Mesendoderm (in vitro differentiated cells): ENCODE measurements around the gene FSIP1.

Experiments used
- DNase-seq: peaks from one replicate; pipeline ENCODE4 v3.0.0; 2013
- H2AK5ac ChIP-seq: 2 replicates; pipeline ENCODE4 v1.6.1; 2013; ENCODE audit warnings: low read length, inconsistent platforms
- H2BK120ac ChIP-seq: 2 replicates; pipeline ENCODE4 v1.6.1; 2013; ENCODE audit warnings: low read depth, mild to moderate bottlenecking, low read length, moderate library complexity, mixed read lengths
- H2BK15ac ChIP-seq: replicated peaks from 2 replicates; pipeline ENCODE4 v1.6.1; 2013; ENCODE audit warnings: low read depth, mild to moderate bottlenecking, moderate library complexity
- H2BK5ac ChIP-seq: 2 replicates; pipeline ENCODE4 v1.6.1; 2013; ENCODE audit warnings: low read length, inconsistent platforms
- H3K18ac ChIP-seq: 2 replicates; pipeline ENCODE4 v1.6.1; 2013; ENCODE audit warnings: mild to moderate bottlenecking, low read length, mixed read lengths
- H3K23ac ChIP-seq: one replicate; pipeline ENCODE4 v1.6.1; 2013; ENCODE audit warnings: low read length
- H3K27ac ChIP-seq: 2 replicates; pipeline ENCODE4 v1.5.1; 2013; ENCODE audit warnings: low read depth, mild to moderate bottlenecking, inconsistent platforms, low read length, moderate library complexity
- H3K27me3 ChIP-seq: 2 replicates; pipeline ENCODE4 v1.6.1; 2013; ENCODE audit warnings: low read length, control low read depth, mild to moderate bottlenecking, inconsistent platforms; ENCODE audit not compliant: insufficient read depth, poor library complexity
- H3K36me3 ChIP-seq: 2 replicates; pipeline ENCODE4 v1.6.1; 2013; ENCODE audit warnings: low read length, inconsistent platforms; ENCODE audit not compliant: control insufficient read depth, insufficient read depth
- H3K4ac ChIP-seq: one replicate; pipeline ENCODE4 v1.6.1; 2013; ENCODE audit warnings: low read depth, mild to moderate bottlenecking, low read length, moderate library complexity
- H3K4me1 ChIP-seq: 2 replicates; pipeline ENCODE4 v1.6.1; 2013; ENCODE audit warnings: low read depth, low read length, inconsistent platforms; ENCODE audit not compliant: control insufficient read depth
- H3K4me2 ChIP-seq: 2 replicates; pipeline ENCODE4 v1.6.1; 2013; ENCODE audit warnings: low read length
- H3K4me3 ChIP-seq: 2 replicates; pipeline ENCODE4 v1.5.1; 2013; ENCODE audit warnings: mild to moderate bottlenecking, low read length
- H3K56ac ChIP-seq: one replicate; pipeline ENCODE4 v1.6.1; 2013; ENCODE audit warnings: low read length
- H3K79me1 ChIP-seq: 2 replicates; pipeline ENCODE4 v1.6.1; 2013; ENCODE audit warnings: low read length, inconsistent platforms
- H3K79me2 ChIP-seq: 2 replicates; pipeline ENCODE4 v1.6.1; 2013; ENCODE audit warnings: mild to moderate bottlenecking, low read length; ENCODE audit not compliant: control insufficient read depth, insufficient read depth
- H3K9ac ChIP-seq: 2 replicates; pipeline ENCODE4 v1.6.1; 2013; ENCODE audit warnings: low read length, inconsistent platforms
- H4K5ac ChIP-seq: one replicate; pipeline ENCODE4 v1.6.1; 2013; ENCODE audit warnings: low read length
- H4K8ac ChIP-seq: one replicate; pipeline ENCODE4 v1.6.1; 2013; ENCODE audit warnings: low read depth, mild to moderate bottlenecking, control low read depth, low read length, moderate library complexity
- WGBS: extraction: QIAGEN DNeasy Blood & Tissue Kit; methylation state at CpG from one replicate; pipeline ENCODE4 v1.1.7; 2013; ENCODE audit warnings: low lambda C conversion rate, missing lambda C conversion rate; ENCODE audit not compliant: insufficient coverage; ENCODE audit errors: extremely low coverage; 5-methylcytosine and 5-hydroxymethylcytosine counted together

The FSIP1 gene

GRCh38 chr15:39594446-39595337 is 187.9 kb downstream of the FSIP1 start:
- no peaks in the 10 kb centered on the region for H3K79me1 ChIP-seq
- no peak overlapping the region for H3K4me3 ChIP-seq
- H3K4me2 ChIP-seq, result no peak overlapping the region
- no peak overlapping the region for H3K4ac ChIP-seq
- no peak overlapping the region for H2BK120ac ChIP-seq
- H4K5ac ChIP-seq, result no peak overlapping the region
- H3K23ac ChIP-seq, result no peak overlapping the region
- no peak overlapping the region for H2BK15ac ChIP-seq
- H3K27ac ChIP-seq, result no peak overlapping the region
- no peak for DNase-seq
- H3K36me3 ChIP-seq, result peaks cover 7% of the 10 kb centered on the region
- H3K27me3 ChIP-seq, result no peaks in the 10 kb centered on the region
- no peak overlapping the region for H2AK5ac ChIP-seq
- H2BK5ac ChIP-seq, result no peak overlapping the region
- H3K18ac ChIP-seq, result no peak overlapping the region
- WGBS, result no CpG with 5 or more reads among the region's 5 CpGs
- H3K79me2 ChIP-seq, result no peaks in the 10 kb centered on the region
- no peaks in the 10 kb centered on the region for H3K4me1 ChIP-seq
- no peak overlapping the region for H3K9ac ChIP-seq
- no peak overlapping the region for H3K56ac ChIP-seq
- H4K8ac ChIP-seq, result no peak overlapping the region

- DNase-seq, result no peak
- no peak overlapping the region for H3K27ac ChIP-seq
These were observed 188.8 kb downstream of the FSIP1 start for GRCh38 chr15:39593656-39594445.

GRCh38 chr15:39593071-39593655 is 189.5 kb downstream of the FSIP1 start:
- Histone ChIP-seq H3K4me1 (no peaks in the 10 kb centered on the region), H3K79me2 (no peaks in the 10 kb centered on the region), H3K9ac (no peak overlapping the region), H3K4me3 (no peak overlapping the region), H2BK120ac (no peak overlapping the region), H3K27ac (no peak overlapping the region), H2AK5ac (no peak overlapping the region), H3K4ac (no peak overlapping the region), H3K56ac (no peak overlapping the region), H2BK5ac (no peak overlapping the region), H4K5ac (no peak overlapping the region), H3K4me2 (no peak overlapping the region), H2BK15ac (no peak overlapping the region), H3K36me3 (peaks cover 13% of the 10 kb centered on the region), H3K23ac (no peak overlapping the region), H3K79me1 (no peaks in the 10 kb centered on the region), H4K8ac (no peak overlapping the region), H3K18ac (no peak overlapping the region), H3K27me3 (no peaks in the 10 kb centered on the region)
- no peak for DNase-seq
- WGBS, result no CpG with 5 or more reads among the region's 15 CpGs

More at GRCh38 chr15:39593656-39594445, 188.8 kb downstream of the FSIP1 start:
- no peak overlapping the region for H3K23ac ChIP-seq
- H2BK120ac ChIP-seq, result no peak overlapping the region
- no peak overlapping the region for H4K5ac ChIP-seq
- no peak overlapping the region for H3K4me3 ChIP-seq
- no peak overlapping the region for H4K8ac ChIP-seq
- H3K36me3 ChIP-seq, result peaks cover 9% of the 10 kb centered on the region
- no peak overlapping the region for H2BK15ac ChIP-seq
- H3K4ac ChIP-seq, result no peak overlapping the region
- WGBS, result no CpG with 5 or more reads among the region's 7 CpGs
- H2AK5ac ChIP-seq, result no peak overlapping the region
- H3K27me3 ChIP-seq, result no peaks in the 10 kb centered on the region
- H3K18ac ChIP-seq, result no peak overlapping the region
- H2BK5ac ChIP-seq, result no peak overlapping the region
- H3K4me2 ChIP-seq, result no peak overlapping the region
- no peak overlapping the region for H3K9ac ChIP-seq
- no peaks in the 10 kb centered on the region for H3K79me2 ChIP-seq
- H3K56ac ChIP-seq, result no peak overlapping the region
- H3K79me1 ChIP-seq, result no peaks in the 10 kb centered on the region
- H3K4me1 ChIP-seq, result no peaks in the 10 kb centered on the region

GRCh38 chr15:39592500-39592899 is 190.1 kb downstream of the FSIP1 start:
- H3K79me1 ChIP-seq, result no peaks in the 10 kb centered on the region
- DNase-seq, result no peak
- no peaks in the 10 kb centered on the region for H3K4me1 ChIP-seq
- WGBS, result no CpG with 5 or more reads among the region's 6 CpGs
- no peak overlapping the region for H3K56ac ChIP-seq
- no peak overlapping the region for H2BK5ac ChIP-seq
- no peak overlapping the region for H4K8ac ChIP-seq
- no peaks in the 10 kb centered on the region for H3K79me2 ChIP-seq
- H4K5ac ChIP-seq, result no peak overlapping the region
- H3K23ac ChIP-seq, result no peak overlapping the region
- H3K4ac ChIP-seq, result no peak overlapping the region
- no peak overlapping the region for H3K27ac ChIP-seq
- H3K27me3 ChIP-seq, result no peaks in the 10 kb centered on the region
- H3K4me2 ChIP-seq, result no peak overlapping the region
- no peak overlapping the region for H3K18ac ChIP-seq
- no peak overlapping the region for H2BK120ac ChIP-seq
- peaks cover 13% of the 10 kb centered on the region for H3K36me3 ChIP-seq
- no peak overlapping the region for H3K9ac ChIP-seq
- H2AK5ac ChIP-seq, result no peak overlapping the region
- no peak overlapping the region for H3K4me3 ChIP-seq
- H2BK15ac ChIP-seq, result no peak overlapping the region

- Histone ChIP-seq H3K79me1 (no peaks in the 10 kb centered on the region), H3K18ac (no peak overlapping the region), H3K9ac (no peak overlapping the region), H3K36me3 (peaks cover 13% of the 10 kb centered on the region), H4K5ac (no peak overlapping the region), H4K8ac (no peak overlapping the region), H3K4me1 (no peaks in the 10 kb centered on the region), H3K4me3 (no peak overlapping the region), H3K27me3 (no peaks in the 10 kb centered on the region), H2BK120ac (no peak overlapping the region), H2BK5ac (no peak overlapping the region), H2BK15ac (no peak overlapping the region), H3K56ac (no peak overlapping the region), H3K4ac (no peak overlapping the region), H2AK5ac (no peak overlapping the region), H3K79me2 (no peaks in the 10 kb centered on the region), H3K4me2 (no peak overlapping the region), H3K23ac (no peak overlapping the region), H3K27ac (no peak overlapping the region)
- no peak for DNase-seq
- WGBS, result no CpG with 5 or more reads among the region's 2 CpGs
These were observed 190.7 kb downstream of the FSIP1 start for GRCh38 chr15:39591896-39592315.
